Measurements from ENCODE around the gene TAF1.
"Not testable (repeated sequence)": the region's sequence is repeated elsewhere in the genome, so short reads cannot be mapped to it uniquely, and the experiment has no call there.

TAF1 gene

GRCh38 chrX:71439896-71440295, 73.7 kb downstream of the TAF1 start:
- DNase-seq, result no peak

- no peak for DNase-seq
These were observed 74.2 kb downstream of the TAF1 start for GRCh38 chrX:71440401-71440800.

DNA sequence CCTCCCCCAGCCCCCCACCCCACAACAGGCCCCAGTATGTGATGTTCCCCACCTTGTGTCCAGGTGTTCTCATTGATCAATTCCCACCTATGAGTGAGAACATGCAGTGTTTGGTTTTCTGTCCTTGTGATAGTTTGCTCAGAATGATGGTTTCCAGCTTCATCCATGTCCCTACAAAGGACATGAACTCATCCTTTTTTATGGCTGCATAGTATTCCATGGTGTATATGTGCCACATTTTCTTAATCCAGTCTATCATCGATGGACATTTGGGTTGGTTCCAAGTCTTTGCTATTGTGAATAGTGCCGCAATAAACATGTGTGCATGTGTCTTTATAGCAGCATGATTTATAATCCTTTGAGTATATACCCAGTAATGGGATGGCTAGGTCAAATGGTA, 75.7 kb downstream of the TAF1 start:
- not testable (repeated sequence) for DNase-seq

- no peak for DNase-seq
These were observed 84.4 kb downstream of the TAF1 start for GRCh38 chrX:71450433-71451106.

DNA sequence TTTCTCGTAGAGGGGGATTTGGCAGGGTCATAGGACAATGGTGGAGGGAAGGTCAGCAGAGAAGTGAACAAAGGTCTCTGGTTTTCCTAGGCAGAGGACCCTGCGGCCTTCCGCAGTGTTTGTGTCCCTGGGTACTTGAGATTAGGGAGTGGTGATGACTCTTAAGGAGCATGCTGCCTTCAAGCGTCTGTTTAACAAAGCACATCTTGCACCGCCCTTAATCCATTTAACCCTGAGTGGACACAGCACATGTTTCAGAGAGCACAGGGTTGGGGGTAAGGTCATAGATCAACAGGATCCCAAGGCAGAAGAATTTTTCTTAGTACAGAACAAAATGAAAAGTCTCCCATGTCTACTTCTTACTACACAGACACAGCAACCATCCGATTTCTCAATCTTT, 85.4 kb downstream of the TAF1 start:
- DNase-seq, result not testable (repeated sequence)

DNA sequence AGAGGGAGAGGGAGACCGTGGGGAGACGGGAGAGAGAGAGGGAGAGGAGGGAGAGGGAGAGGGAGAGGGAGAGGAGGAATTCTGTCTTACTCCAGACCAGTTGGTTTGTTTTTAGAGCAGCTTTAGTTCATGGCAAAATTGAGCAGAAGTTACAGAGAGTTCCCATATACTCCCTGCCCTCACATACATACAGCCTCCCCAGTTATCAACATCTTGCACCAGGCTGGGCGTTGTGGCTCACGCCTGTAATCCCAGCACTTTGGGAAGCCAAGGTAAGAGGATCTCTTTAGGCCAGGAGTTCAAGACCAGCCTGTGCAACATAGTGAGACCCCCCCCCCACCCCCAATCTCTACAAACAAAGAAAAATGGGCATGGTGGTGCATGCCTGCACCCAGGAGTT, 86.9 kb downstream of the TAF1 start:
- DNase-seq, result no peak

- DNase-seq, result no peak
These were observed 88.1 kb downstream of the TAF1 start for GRCh38 chrX:71454222-71454621.

DNA sequence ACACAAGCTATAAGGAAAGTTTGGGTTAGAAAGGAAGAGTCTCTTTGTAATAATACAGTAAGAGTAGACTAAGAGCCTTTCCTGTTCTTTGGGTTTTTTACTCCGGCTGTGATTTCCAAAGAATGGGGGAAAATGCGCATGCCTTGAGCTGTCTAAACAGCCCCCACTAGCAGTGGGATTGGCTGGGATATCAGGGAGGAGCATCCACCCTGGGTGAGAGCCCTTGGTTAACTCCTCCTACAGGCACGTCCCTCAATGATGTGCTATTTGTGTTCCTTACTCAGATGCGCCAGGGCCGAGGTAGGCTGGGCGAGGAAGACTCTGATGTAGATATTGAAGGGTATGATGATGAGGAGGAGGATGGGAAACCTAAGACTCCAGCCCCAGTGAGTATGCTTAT, 92.7 kb downstream of the TAF1 start:
- no peak for DNase-seq

DNA sequence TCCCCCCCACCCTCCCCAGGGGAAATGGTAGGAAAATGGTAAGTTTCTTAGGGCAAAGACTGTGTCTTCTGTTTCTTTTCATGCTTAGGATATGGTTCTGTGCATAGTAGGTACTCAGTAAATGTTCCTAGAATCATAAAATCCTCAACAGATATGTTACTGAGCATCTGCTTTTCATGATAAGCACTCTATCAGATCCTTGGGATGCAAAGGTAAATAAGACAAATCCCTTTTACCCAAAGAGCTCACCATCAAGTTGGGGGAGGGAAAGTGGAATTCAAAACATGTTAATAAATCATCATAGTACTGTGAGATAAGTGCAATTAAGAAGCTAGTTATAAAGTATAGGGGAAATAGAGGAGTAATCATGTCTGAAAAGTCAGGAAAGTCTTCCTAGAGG, 98.8 kb downstream of the TAF1 start:
- DNase-seq, result no peak

DNA sequence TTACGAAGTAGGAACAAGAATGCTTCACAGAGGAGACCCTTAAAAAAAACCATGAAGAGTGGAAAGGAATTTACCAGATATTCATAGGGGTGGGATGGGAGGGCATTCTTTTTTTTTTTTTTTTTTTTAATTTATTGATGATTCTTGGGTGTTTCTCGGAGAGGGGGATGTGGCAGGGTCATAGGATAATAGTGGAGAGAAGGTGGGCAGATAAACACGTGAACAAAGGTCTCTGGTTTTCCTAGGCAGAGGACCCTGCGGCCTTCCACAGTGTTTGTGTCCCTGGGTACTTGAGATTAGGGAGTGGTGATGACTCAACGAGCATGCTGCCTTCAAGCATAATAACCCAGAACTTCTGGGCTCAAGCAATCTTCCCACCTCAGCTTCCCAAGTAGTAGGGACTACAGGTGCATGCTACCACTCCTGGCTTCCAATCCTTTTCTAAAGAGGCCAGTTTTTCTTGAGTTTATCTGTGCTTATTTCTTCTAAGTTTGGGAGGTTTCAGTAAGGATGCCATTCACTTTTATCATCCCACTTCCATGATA, 100.9 kb downstream of the TAF1 start:
- DNase-seq, result no peak

- no peak for DNase-seq
These were observed 109.8 kb downstream of the TAF1 start for GRCh38 chrX:71475785-71476540.

DNA sequence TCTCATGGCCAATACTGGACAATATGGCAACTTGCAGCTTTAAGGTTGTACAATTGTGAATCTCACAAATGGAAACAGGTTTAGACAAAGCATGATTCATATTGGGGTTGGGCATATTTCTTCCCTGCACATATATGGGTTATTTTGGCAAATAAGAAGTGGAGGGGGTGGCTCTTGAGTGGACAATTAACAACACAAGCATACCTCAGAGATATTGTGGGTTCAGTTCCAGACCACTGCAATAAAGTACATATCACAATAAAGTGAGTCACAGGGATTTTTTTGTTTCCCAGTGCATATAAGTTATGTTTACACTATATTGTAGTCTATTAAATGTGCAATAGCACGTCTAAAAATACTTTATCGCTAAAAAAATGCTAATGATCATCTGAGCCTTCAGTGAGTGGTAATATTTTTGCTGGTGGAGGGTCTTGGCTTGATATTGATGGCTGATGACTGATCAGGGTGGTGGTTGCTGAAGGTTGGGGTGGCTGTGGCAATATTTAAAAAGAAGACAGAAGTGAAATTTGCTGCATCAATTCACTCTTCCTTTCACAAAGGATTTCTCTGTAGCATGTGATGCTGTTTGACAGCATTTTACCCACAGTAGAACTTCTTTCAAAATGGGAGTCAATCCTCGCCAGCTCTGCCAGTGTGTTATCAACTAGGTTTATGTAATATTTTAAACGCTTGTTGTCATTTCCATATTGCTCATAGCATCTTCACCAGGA, 116.2 kb downstream of the TAF1 start:
- no peak for DNase-seq

- DNase-seq, result no peak
These were observed 121.7 kb downstream of the TAF1 start for GRCh38 chrX:71487814-71488213.

DNA sequence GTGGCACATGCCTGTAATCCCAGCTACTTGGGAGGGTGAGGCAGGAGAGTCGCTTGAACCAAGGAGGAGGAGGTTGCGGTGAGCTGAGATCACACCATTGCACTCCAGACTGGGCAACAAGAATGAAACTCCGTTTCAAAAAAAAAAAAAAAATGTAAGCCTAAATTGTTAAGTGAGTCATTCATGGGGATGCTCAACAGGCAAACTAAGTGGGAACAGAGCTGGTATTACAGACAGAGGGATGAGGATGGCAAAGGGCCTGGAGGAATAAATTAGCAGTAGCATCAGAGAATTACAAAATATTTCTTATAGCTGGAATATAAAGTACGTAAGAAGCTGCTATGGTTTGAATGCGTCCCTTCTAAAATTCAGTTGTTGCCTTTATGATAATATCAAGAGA, 123.4 kb downstream of the TAF1 start:
- DNase-seq, result no peak

DNA sequence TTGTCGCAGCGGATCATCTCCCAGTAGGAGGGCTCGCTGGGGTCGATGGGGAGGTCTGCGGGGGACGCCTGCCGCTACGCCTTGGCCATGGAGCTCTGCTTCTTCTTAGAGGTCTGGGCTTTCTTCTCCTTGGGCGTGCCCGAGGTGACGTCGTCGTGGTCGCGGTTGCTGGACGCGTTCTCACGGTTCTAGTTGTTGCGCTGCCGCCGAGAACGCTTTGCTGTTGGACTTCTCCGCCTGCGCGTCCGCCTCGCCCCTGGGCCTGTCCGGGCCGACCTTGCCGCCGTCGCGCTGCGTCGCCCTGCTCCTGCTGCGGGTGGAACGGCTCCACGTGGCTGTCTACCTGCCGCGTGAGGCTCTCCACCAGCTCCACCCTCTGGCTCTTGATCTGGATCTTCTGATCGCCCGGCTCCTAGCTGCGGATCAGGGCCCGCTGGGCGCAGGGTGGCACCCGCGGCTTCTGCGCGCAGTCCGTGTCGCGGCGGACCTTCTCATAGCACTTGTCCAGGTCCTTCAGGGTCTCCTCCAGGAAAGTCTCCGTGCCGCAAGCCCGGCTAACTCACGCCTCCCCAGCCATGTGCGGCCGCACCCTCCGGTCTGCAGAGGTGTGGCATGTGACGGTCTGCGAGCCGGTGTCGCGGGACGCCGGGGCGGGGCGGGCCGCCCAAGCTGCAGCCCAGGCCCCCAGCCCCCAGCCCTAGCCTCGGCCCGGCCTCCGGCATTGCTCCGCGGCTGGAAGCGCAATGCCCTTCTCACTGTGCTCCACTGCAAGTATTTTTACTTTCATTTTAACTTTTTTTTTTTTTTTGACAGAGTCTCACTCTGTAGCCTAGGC, 126.3 kb downstream of the TAF1 start:
- DNase-seq, result peak; percentile 63

DNA sequence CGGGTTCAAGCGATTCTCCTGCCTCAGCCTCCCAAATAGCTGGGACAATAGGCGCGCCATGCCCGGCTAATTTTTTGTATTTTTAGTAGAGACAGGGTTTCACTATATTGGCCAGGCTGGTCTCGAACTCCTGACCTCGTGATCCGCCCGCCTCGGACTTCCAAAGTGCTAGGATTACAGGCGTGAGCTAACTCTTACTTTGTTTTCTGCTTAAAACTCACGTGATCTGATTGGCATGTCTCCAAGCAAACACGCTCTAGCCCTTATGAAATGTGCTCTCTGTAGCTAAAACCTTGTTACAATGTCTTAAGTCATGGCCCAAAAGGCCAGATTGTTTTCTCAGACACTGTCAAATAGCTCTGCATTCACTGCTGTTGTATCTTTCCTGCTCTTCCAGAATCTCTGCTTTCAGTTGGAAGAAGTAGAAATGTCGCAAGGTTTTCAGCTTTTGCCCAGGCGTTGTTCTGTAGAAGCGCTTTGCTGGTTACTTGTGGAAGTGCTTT, 127.0 kb downstream of the TAF1 start:
- DNase-seq, result no peak

GRCh38 chrX:71495979-71496378, 129.8 kb downstream of the TAF1 start:
- DNase-seq, result not testable (repeated sequence)

GRCh38 chrX:71496476-71496875, 130.3 kb downstream of the TAF1 start:
- DNase-seq, result no peak

DNA sequence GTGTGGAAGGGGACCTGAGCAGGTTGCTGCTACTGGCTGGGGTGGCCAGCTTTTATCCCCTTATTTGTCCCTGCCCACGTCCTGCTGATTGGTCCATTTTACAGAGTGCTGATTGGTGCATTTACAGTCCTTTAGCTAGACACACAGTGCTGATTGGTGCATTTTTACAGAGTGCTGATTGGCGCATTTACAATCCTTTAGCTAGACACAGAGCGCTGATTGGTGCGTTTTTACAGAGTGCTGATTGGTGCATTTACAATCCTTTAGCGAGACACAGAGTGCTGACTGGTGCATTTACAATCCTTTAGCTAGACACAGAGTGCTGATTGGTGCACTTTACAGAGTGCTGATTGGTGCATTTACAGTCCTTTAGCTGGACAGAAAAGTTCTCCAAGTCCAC, 135.9 kb downstream of the TAF1 start:
- not testable (repeated sequence) for DNase-seq

GRCh38 chrX:71504346-71504745, 138.2 kb downstream of the TAF1 start:
- no peak for DNase-seq

- DNase-seq, result no peak
These were observed 143.1 kb downstream of the TAF1 start for GRCh38 chrX:71509289-71509688.

GRCh38 chrX:71510161-71510560, 144.0 kb downstream of the TAF1 start:
- DNase-seq, result no peak
